Left lung (tissue), 10 donors: ENCODE results near the gene TRAF4. TPM values are rescaled to one million over a fixed set of nuclear protein-coding genes. Genes with fewer than 3 reads are reported as not detected.
"Not testable (repeated sequence)": the region's sequence is repeated elsewhere in the genome, so short reads cannot be mapped to it uniquely, and the experiment has no call there.

Experiments
- ATAC-seq: fragments of 200-7000 bp; cut with Tn5 transposase; one replicate; pipeline ENCODE4 v1.9.1; 2020; ENCODE audit warnings: moderate library complexity
- DNase-seq, 4 donors: peaks; one replicate each; pipeline ENCODE4 v3.0.0-alpha.2; 2013 to 2020
- H3K27ac ChIP-seq, 2 donors: fragments of 200-600 bp; sonication (generic) in 1 of 2; one replicate each; pipeline versions ENCODE4 v1.5.0 to v1.8.0; 2020 to 2021
- H3K27me3 ChIP-seq, 2 donors: fragments of 200-600 bp; sonication (generic) in 1 of 2; one replicate each; pipeline versions ENCODE4 v1.5.0 to v1.8.0; 2020 to 2021
- H3K36me3 ChIP-seq, 2 donors: fragments of 200-600 bp; sonication (generic) in 1 of 2; one replicate each; pipeline versions ENCODE4 v1.5.0 to v1.8.0; 2020 to 2021
- H3K4me1 ChIP-seq, 2 donors: fragments of 200-600 bp; one replicate each; pipeline ENCODE4 v1.8.0; 2021
- H3K4me3 ChIP-seq, 2 donors: fragments of 200-600 bp; sonication (generic) in 1 of 2; one replicate each; pipeline versions ENCODE4 v1.5.0 to v1.8.0; 2020 to 2021; ENCODE audit warnings: mild to moderate bottlenecking in 1 of 2
- H3K9me3 ChIP-seq, 2 donors: fragments of 200-600 bp; sonication (generic) in 1 of 2; one replicate each; pipeline versions ENCODE4 v1.5.0 to v1.8.0; 2020 to 2021
- intact Hi-C, 2 donors: fragments of 100-400 bp; cut with DNase I; formaldehyde crosslinking; loops; one replicate each; pipeline versions ENCODE4 v1.11.2 to v1.14.2; 2022
- polyA plus RNA-seq, 6 donors: library from polyadenylated mRNA; unstranded; fragments of 120-200 nt; gene quantifications; one replicate each; pipeline ENCODE4 v1.2.1, GENCODE V29; 2013; ENCODE audit not compliant: insufficient read length in 6 of 6
- total RNA-seq, 2 donors: library from RNA; stranded (reverse); fragmentation: NEBNext Ultra II Directional; extraction: Animal tissue kit (Norgen Biotek cat#: 25700); gene quantifications; one replicate each; pipeline ENCODE4 v1.2.1, GENCODE V29; 2021
- TF ChIP-seq, protein P1 (sequence below), 2 donors: fragments of 200-600 bp; sonication (generic) in 1 of 2; IDR thresholded peaks; one replicate each; pipeline versions ENCODE4 v1.5.0 to v1.8.0; 2021; ENCODE audit warnings: antibody characterized with exemption in 2 of 2
- donor health status: DM: no; HTN: yes; CAD: no.
- donor health status: DM: no; HTN: no; CAD: no.

The TRAF4 gene
- total and polyA plus RNA-seq, 8 donors = 66.1 to 136 (median 99.1) TPM

DNA sequence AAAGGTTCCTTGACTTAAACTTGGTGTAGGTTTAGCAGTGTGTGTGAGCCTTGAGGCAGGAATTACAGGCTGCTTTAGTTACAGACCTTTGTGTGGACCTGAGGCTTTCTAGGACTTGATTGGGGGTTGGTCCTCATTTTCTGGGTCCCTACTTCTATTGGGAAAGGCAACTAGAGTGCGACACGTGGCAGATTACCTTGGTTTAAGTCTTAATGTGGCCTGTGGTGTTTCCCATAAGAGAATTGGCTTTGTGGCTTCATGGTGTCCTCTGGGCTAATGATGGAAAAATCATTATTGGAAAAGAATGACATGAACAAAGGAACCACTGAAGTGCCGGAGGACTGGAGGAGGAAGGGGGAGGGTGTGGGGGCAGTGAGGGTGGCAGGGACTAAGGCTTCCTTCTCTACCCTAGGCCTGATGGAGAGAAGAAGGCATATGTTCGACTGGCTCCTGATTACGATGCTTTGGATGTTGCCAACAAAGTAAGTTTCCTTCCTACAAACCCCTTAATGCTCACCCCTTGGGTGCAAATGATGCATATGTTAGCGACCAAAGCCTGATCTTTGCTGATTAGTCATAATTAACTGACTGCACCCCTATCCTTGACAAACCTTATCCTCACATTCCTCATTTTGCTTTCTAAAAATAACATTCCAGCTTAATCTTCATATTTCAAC, 20.5 kb upstream of the TRAF4 start:
- intact Hi-C loops = no loop called here
- peaks cover 47 to 88% of the 10 kb centered on the region in 2 donors for H3K4me1 ChIP-seq
- no peaks in the 10 kb centered on the region for H3K9me3 ChIP-seq
- peak overlapping the region in 1 of 2 donors; percentile 96 for H3K4me3 ChIP-seq
- ATAC-seq = no peak
- H3K27me3 ChIP-seq = no peaks in the 10 kb centered on the region
- TF ChIP-seq, protein P1, sequence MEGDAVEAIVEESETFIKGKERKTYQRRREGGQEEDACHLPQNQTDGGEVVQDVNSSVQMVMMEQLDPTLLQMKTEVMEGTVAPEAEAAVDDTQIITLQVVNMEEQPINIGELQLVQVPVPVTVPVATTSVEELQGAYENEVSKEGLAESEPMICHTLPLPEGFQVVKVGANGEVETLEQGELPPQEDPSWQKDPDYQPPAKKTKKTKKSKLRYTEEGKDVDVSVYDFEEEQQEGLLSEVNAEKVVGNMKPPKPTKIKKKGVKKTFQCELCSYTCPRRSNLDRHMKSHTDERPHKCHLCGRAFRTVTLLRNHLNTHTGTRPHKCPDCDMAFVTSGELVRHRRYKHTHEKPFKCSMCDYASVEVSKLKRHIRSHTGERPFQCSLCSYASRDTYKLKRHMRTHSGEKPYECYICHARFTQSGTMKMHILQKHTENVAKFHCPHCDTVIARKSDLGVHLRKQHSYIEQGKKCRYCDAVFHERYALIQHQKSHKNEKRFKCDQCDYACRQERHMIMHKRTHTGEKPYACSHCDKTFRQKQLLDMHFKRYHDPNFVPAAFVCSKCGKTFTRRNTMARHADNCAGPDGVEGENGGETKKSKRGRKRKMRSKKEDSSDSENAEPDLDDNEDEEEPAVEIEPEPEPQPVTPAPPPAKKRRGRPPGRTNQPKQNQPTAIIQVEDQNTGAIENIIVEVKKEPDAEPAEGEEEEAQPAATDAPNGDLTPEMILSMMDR (IDR thresholded peaks at IDR 0.05) = no peak
- H3K27ac ChIP-seq = no peak overlapping the region
- peaks cover 0 to 44% of the 10 kb centered on the region in 2 donors for H3K36me3 ChIP-seq
- no peak for DNase-seq

DNA sequence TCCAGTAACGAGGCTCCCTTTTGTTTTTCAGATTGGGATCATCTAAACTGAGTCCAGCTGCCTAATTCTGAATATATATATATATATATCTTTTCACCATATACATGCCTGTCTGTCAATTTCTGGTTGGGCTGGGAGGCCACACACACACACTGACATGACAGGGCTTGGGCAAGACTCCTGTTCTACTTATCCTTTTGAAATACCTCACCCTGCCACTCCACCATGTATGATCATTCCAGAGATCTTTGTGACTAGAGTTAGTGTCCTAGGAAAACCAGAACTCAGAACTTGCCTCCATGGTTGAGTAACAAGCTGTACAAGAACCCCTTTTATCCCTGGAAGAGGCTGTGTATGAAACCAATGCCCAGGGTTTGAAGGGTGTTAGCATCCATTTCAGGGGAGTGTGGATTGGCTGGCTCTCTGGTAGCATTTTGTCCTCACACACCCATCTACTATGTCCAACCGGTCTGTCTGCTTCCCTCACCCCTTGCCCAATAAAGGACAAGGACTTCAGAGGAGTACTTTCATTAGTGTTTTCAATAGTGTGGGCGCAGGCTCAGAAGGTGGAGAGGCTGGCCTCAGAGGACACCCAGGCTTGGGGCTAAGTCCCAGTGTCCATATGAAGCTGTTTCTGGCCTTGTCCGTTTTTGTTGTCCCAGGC, 19.8 kb upstream of the TRAF4 start:
- Histone ChIP-seq H3K4me1 (peaks cover 40 to 82% of the 10 kb centered on the region in 2 donors), H3K36me3 (peaks cover 0 to 44% of the 10 kb centered on the region in 2 donors), H3K4me3 (peak overlapping the region in 1 of 2 donors; percentile 64)
- H3K9me3 ChIP-seq, DNase-seq, H3K27me3 ChIP-seq, ATAC-seq, H3K27ac ChIP-seq, intact Hi-C loops: not testable (repeated sequence)

DNA sequence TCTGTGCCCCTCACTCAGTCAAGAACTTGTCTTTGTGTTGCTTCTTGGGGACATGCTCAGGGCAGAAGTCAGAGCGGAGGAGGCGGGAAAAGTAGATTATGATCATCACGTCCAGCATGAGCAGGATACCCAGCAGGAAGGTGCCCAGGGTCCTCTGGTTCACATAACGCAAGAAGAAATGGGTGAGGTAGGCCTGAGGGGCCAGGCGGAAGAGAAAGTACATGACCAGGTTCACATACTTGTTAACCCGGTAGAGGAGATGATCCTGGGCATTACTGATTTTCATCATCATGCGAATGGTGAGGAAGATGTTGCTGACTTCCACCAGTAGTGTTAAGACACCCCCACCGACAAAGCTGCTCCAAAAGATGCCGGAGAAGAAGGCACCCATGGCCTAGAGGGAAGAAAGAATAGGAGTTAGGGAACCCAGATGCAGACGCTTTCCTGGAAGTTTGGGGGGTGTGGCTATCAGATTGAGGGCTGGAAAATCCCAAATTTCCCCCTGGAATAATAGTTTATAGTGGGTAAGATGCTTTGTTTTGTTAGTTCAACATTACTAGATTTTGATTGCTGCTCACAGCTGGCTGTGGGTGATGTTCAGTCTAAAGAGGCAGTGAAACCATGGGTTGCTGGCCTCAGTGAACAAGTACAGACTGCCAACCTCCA, 19.2 kb upstream of the TRAF4 start:
- no peak for ATAC-seq
- Histone ChIP-seq H3K27ac (peak overlapping the region in 1 of 2 donors; percentile 97), H3K27me3 (no peaks in the 10 kb centered on the region), H3K4me3 (peak overlapping the region; percentile 64 to 72), H3K4me1 (peaks cover 37 to 85% of the 10 kb centered on the region in 2 donors), H3K36me3 (peaks cover 0 to 44% of the 10 kb centered on the region in 2 donors), H3K9me3 (no peaks in the 10 kb centered on the region)
- intact Hi-C loops = no loop called here
- TF ChIP-seq, protein P1 (IDR thresholded peaks at IDR 0.05) = no peak
- DNase-seq = no peak

DNA sequence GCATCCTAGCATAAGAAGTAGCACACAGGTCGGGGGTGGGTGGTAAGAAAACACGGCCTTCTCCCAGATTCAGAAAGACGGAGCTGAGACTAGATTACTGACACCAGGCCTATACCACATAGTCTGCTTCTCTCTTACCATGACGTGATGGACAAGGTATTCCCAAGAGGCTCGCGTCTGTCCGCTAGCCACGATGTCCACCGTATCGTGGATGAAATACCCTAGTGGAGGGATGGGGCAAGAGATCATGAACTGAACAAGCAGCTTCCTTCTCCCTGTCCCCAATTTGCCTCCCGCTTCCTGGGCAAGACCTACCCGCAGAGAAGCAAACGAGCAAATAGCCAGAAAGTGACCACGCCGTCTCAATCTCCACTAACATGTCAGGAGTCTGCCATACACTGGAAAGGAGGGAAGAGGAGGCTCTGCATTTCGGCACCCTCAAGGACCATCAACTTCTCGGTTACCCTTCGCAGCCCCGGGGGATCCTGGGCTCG, 18.6 kb upstream of the TRAF4 start:
- H3K36me3 ChIP-seq = peaks cover 0 to 44% of the 10 kb centered on the region in 2 donors
- no peaks in the 10 kb centered on the region for H3K27me3 ChIP-seq
- intact Hi-C loops = no loop called here
- no peaks in the 10 kb centered on the region for H3K9me3 ChIP-seq
- peak overlapping the region; percentile 64 to 72 for H3K4me3 ChIP-seq
- peak overlapping the region; percentile 94 to 97 for H3K27ac ChIP-seq
- peaks cover 37 to 88% of the 10 kb centered on the region in 2 donors for H3K4me1 ChIP-seq
- DNase-seq = peak in 1 of 4 donors; percentile 28
- TF ChIP-seq, protein P1 (IDR thresholded peaks at IDR 0.05) = no peak
- no peak for ATAC-seq

DNA sequence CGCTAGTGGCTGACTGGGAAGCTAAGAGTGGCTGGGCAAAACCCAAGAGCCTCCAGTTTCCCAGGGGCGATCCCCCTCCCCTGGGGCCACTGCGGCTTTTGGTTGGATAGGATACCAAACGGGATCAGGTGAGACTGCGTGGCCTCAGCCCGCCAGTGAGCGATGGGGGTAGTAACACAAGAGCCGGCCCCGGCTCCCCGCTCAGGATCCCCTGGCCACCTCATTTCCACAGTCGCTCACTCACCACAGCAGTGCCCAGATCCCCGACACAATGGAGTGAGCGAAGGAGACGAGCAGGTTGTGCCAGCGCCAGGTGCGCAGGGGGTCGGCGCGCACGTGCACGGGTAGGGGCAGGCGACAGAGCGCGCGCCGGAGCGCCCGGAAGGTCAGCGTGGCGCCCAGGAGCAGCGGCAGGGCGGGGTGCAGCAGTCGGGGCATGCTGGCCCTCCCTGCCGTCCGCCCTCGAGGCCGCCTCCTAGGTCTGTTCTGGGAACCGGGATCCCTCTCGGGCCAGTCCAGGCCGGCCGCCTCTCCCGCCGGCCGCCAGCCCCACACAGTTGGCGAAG, 18.1 kb upstream of the TRAF4 start:
- peaks cover 36 to 83% of the 10 kb centered on the region in 2 donors for H3K4me1 ChIP-seq
- intact Hi-C loops = no loop called here
- ATAC-seq = peak; percentile 0
- H3K4me3 ChIP-seq = peak overlapping the region; percentile 64 to 72
- H3K27me3 ChIP-seq = no peaks in the 10 kb centered on the region
- H3K27ac ChIP-seq = peak overlapping the region; percentile 94 to 97
- peak in 1 of 4 donors; percentile 79 for DNase-seq
- peaks cover 0 to 44% of the 10 kb centered on the region in 2 donors for H3K36me3 ChIP-seq
- no peaks in the 10 kb centered on the region for H3K9me3 ChIP-seq
- TF ChIP-seq, protein P1 (IDR thresholded peaks at IDR 0.05) = no peak
